ENCODE data around the gene SCAF1. TPM values are rescaled to one million over a fixed set of nuclear protein-coding genes. Genes with fewer than 3 reads are reported as not detected.

The SCAF1 gene
- total and polyA plus RNA-seq, 2 experiments from 2014 or later = 19.7 to 53.7 TPM

DNA sequence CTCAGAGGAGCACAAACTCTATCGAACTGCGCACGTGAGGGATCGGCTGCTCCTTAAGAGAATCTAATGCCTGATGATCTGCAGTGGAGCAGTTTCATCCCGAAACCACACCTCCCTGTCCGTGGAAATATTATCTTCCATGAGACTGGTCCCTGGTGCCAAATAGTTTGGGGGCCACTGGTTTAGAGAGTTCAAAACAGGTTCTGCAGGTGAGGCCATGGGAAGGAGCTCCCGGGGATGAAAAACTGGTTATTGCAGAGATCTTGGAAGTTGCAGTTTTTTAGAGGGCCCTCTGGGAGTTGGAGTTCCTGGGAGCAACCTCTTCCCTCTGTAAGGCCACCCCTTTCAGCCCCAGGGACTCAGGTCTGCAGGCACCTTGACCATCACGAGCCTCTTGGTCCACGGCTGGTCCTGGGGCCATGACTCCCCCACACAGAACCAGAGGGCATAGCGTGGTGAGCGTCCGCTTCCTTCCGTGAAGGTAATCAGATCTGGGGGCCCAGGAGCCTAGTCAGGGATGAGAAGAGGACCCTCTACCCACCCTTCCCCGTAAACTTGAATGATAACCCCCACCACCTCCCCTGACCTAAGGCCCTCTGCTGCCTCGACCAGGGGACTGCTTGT, 18.4 kb downstream of the SCAF1 start:
- no peak for TF ChIP-seq REST (IDR thresholded peaks at IDR 0.05; ENCODE audit: unreplicated experiment)
- TF ChIP-seq, protein P1, sequence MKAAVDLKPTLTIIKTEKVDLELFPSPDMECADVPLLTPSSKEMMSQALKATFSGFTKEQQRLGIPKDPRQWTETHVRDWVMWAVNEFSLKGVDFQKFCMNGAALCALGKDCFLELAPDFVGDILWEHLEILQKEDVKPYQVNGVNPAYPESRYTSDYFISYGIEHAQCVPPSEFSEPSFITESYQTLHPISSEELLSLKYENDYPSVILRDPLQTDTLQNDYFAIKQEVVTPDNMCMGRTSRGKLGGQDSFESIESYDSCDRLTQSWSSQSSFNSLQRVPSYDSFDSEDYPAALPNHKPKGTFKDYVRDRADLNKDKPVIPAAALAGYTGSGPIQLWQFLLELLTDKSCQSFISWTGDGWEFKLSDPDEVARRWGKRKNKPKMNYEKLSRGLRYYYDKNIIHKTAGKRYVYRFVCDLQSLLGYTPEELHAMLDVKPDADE (IDR thresholded peaks at IDR 0.05) = no peak
- TF ChIP-seq POLR2AphosphoS5 (IDR thresholded peaks at IDR 0.05; ENCODE audit: low read depth) = no peak
- no peak for TF ChIP-seq JUNB (IDR thresholded peaks at IDR 0.05; ENCODE audit: unreplicated experiment)
- TF ChIP-seq EZH2 (IDR thresholded peaks at IDR 0.05; ENCODE audit: low read depth, unreplicated experiment) = no peak
- no peak for TF ChIP-seq CREB1 (CRISPR knock-in tag; IDR thresholded peaks at IDR 0.05; ENCODE audit: low read depth)
- TF ChIP-seq EZH2phosphoT487 (IDR thresholded peaks at IDR 0.05; ENCODE audit: unreplicated experiment) = no peak
- TF ChIP-seq ZNF331 (CRISPR knock-in tag; IDR thresholded peaks at IDR 0.05; ENCODE audit: low read depth) = no peak
- TF ChIP-seq ZNF114 (CRISPR knock-in tag; IDR thresholded peaks at IDR 0.05) = no peak
- no peak for TF ChIP-seq STAT1 (IDR thresholded peaks at IDR 0.05; ENCODE audit: unreplicated experiment)
- Histone ChIP-seq H4K20me1 (replicated peaks; ENCODE audit: insufficient read depth) (peaks cover 17% of the 10 kb centered on the region), H3K4me1 (ENCODE audit: insufficient read depth) (peaks cover 5% of the 10 kb centered on the region; the same call in 1 of the 2 replicates), H3K4me3 (no peak overlapping the region), H3K4me2 (no peak overlapping the region), H3K27me3 (ENCODE audit: insufficient read depth) (no peaks in the 10 kb centered on the region), H2AFZ (no peak overlapping the region), H3K9me2 (ENCODE audit: insufficient read depth) (no peaks in the 10 kb centered on the region), H3K79me2 (replicated peaks; ENCODE audit: insufficient read depth) (peaks cover 16% of the 10 kb centered on the region), H3F3A (replicated peaks; ENCODE audit: low read depth) (peaks cover 30% of the 10 kb centered on the region), H3K27ac (ENCODE audit: low read depth) (no peak overlapping the region), H3K36me3 (ENCODE audit: insufficient read depth) (peaks cover 16% of the 10 kb centered on the region)
- DNase-seq (ENCODE audit: low spot score) (no peak), ATAC-seq (no peak)
- peaks cover 29% of the 10 kb centered on the region for H3K27me3 Mint-ChIP-seq (ENCODE audit: insufficient read depth, low read depth, poor library complexity)
- no peak overlapping the region for H3K4me3 Mint-ChIP-seq
- no peak overlapping the region for H3K27ac Mint-ChIP-seq
- H3K4me1 Mint-ChIP-seq = peaks cover 15% of the 10 kb centered on the region
- peaks cover 75% of the 10 kb centered on the region for H3K36me3 Mint-ChIP-seq (ENCODE audit: low read depth)
- H3K9me3 Mint-ChIP-seq = peaks cover 19% of the 10 kb centered on the region

DNA sequence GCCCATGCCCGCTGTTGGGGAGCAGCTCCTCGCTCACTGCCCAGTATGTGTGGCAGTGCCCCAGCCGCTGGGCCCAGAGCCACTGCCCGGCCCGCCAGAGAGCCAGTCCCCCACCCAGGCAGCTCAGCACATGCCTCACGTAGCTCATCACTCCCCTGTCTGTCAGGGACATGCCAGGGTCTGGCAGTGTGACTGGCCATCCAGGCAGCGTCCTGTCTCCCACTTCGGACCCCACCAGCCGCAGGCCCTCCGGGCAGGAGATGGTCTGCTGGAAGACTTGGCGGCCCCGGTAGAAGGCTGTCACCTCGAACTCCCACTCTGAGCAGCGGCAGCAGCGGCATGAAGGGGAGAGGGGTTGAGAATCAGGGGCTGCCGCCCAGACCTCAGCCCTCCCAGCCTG, 20.0 kb downstream of the SCAF1 start:
- H3K27me3 ChIP-seq (ENCODE audit: insufficient read depth) = no peaks in the 10 kb centered on the region
- no peak overlapping the region for H3K27ac ChIP-seq (ENCODE audit: low read depth)
- H3F3A ChIP-seq (replicated peaks; ENCODE audit: low read depth) = peaks cover 30% of the 10 kb centered on the region
- peaks cover 19% of the 10 kb centered on the region for H3K9me3 Mint-ChIP-seq
- H3K4me1 ChIP-seq (ENCODE audit: insufficient read depth) = peaks cover 9% of the 10 kb centered on the region
- H3K27me3 Mint-ChIP-seq (ENCODE audit: insufficient read depth, low read depth, poor library complexity) = peaks cover 35% of the 10 kb centered on the region
- peaks cover 16% of the 10 kb centered on the region for H3K36me3 ChIP-seq (ENCODE audit: insufficient read depth)
- H3K36me3 Mint-ChIP-seq (ENCODE audit: low read depth) = peaks cover 61% of the 10 kb centered on the region
- no peak overlapping the region for H2AFZ ChIP-seq
- no peak overlapping the region for H3K4me3 ChIP-seq
- peaks cover 28% of the 10 kb centered on the region for H3K79me2 ChIP-seq (replicated peaks; ENCODE audit: insufficient read depth)
- no peak overlapping the region for H3K4me2 ChIP-seq
- H3K9me2 ChIP-seq (ENCODE audit: insufficient read depth) = no peaks in the 10 kb centered on the region
- DNase-seq (ENCODE audit: low spot score) (no peak), ATAC-seq (no peak)
- H4K20me1 ChIP-seq (replicated peaks; ENCODE audit: insufficient read depth) = peaks cover 18% of the 10 kb centered on the region
- H3K4me3 Mint-ChIP-seq = no peak overlapping the region
- no peak overlapping the region for H3K27ac Mint-ChIP-seq
- peaks cover 11% of the 10 kb centered on the region; the same call in 2 of the 3 replicates for H3K4me1 Mint-ChIP-seq
- TF ChIP-seq ZNF462 (CRISPR knock-in tag; IDR thresholded peaks at IDR 0.05) (no peak), EZH2phosphoT487 (IDR thresholded peaks at IDR 0.05; ENCODE audit: unreplicated experiment) (no peak), STAT1 (IDR thresholded peaks at IDR 0.05; ENCODE audit: unreplicated experiment) (no peak), POLR2AphosphoS5 (IDR thresholded peaks at IDR 0.05; ENCODE audit: low read depth) (no peak), ZNF331 (CRISPR knock-in tag; IDR thresholded peaks at IDR 0.05; ENCODE audit: low read depth) (no peak)

Data from GM23338 (cell line).